ENCODE measurements around the gene GPATCH2.

Gene GPATCH2

DNA sequence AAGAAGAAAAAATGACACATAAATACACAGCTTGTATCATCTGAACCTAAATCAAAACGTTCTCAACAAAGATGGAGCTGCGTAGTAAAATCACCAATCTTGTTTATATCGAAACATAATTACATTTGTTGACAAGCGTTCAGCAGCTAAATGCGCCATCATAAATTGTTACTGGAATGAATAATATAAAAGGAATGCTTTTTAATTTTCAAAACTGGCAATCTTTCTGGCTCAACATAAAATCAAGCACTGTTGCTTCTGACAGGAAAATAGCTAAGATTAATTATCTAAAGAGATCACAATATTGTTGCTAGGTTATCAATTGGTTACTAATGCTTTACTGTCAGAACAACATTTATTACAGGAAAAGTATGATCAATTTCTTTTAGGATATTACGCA, 181.5 kb downstream of the GPATCH2 start:
- H3K27ac ChIP-seq (replicated peaks), result no peak overlapping the region
- no peak for TF ChIP-seq GABPA (IDR thresholded peaks at IDR 0.05; ENCODE audit: low read depth)
- no peak for TF ChIP-seq REST (IDR thresholded peaks at IDR 0.05; ENCODE audit: insufficient replicate concordance, low read depth)
- TF ChIP-seq POLR2AphosphoS5 (IDR thresholded peaks at IDR 0.05; ENCODE audit: low read depth), result no peak
- no peak for TF ChIP-seq SPI1 (IDR thresholded peaks at IDR 0.05; ENCODE audit: borderline replicate concordance, low read depth)
- TF ChIP-seq, protein P1, sequence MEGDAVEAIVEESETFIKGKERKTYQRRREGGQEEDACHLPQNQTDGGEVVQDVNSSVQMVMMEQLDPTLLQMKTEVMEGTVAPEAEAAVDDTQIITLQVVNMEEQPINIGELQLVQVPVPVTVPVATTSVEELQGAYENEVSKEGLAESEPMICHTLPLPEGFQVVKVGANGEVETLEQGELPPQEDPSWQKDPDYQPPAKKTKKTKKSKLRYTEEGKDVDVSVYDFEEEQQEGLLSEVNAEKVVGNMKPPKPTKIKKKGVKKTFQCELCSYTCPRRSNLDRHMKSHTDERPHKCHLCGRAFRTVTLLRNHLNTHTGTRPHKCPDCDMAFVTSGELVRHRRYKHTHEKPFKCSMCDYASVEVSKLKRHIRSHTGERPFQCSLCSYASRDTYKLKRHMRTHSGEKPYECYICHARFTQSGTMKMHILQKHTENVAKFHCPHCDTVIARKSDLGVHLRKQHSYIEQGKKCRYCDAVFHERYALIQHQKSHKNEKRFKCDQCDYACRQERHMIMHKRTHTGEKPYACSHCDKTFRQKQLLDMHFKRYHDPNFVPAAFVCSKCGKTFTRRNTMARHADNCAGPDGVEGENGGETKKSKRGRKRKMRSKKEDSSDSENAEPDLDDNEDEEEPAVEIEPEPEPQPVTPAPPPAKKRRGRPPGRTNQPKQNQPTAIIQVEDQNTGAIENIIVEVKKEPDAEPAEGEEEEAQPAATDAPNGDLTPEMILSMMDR (IDR thresholded peaks at IDR 0.05; ENCODE audit: insufficient read depth, low read length), result no peak
- no peaks in the 10 kb centered on the region for H3K27me3 ChIP-seq (ENCODE audit: insufficient read depth, poor library complexity, severe bottlenecking)
- DNase-seq (ENCODE audit: low read depth in 1 of 2, low spot score in 1 of 2), result no peak
- H3K4me3 ChIP-seq (replicated peaks; ENCODE audit: insufficient read depth, low read length), result no peak overlapping the region

- Histone ChIP-seq H3K27me3 (ENCODE audit: insufficient read depth, poor library complexity, severe bottlenecking) (no peaks in the 10 kb centered on the region), H3K4me3 (replicated peaks; ENCODE audit: insufficient read depth, low read length) (no peak overlapping the region), H3K27ac (replicated peaks) (no peak overlapping the region)
- TF ChIP-seq POLR2AphosphoS5 (IDR thresholded peaks at IDR 0.05; ENCODE audit: low read depth) (no peak), SPI1 (IDR thresholded peaks at IDR 0.05; ENCODE audit: borderline replicate concordance, low read depth) (no peak), REST (IDR thresholded peaks at IDR 0.05; ENCODE audit: insufficient replicate concordance, low read depth) (no peak), GABPA (IDR thresholded peaks at IDR 0.05; ENCODE audit: low read depth) (no peak)
- TF ChIP-seq, protein P1 (IDR thresholded peaks at IDR 0.05; ENCODE audit: insufficient read depth, low read length), result no peak
- no peak for DNase-seq (ENCODE audit: low read depth in 1 of 2, low spot score in 1 of 2)
Observed at GRCh38 chr1:217443845-217444244, 187.0 kb downstream of the GPATCH2 start.

DNA sequence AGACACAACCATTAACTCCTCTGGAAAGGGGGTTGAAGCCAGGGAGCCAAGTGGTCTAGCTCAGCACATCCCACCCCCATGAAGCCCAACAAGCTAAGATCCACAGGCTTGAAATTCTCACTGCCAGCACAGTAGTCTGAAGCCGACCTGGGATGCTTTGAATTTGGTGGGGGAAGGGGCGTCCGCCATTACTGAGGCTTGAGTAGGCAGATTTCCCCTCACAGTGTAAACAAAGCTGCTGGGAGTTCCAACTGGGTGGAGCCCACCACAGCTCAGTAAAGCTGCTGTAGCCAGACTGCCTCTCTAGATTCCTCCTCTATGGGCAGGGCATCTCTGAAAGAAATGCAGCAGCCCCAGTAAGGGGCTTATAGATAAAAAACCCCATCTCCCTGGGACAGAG, 193.5 kb downstream of the GPATCH2 start:
- Histone ChIP-seq H3K4me3 (replicated peaks; ENCODE audit: insufficient read depth, low read length) (no peak overlapping the region), H3K27me3 (ENCODE audit: insufficient read depth, poor library complexity, severe bottlenecking) (no peaks in the 10 kb centered on the region), H3K27ac (replicated peaks) (no peak overlapping the region)
- TF ChIP-seq POLR2AphosphoS5 (IDR thresholded peaks at IDR 0.05; ENCODE audit: low read depth), result no peak
- TF ChIP-seq, protein P1 (IDR thresholded peaks at IDR 0.05; ENCODE audit: insufficient read depth, low read length), result no peak
- no peak for TF ChIP-seq GABPA (IDR thresholded peaks at IDR 0.05; ENCODE audit: low read depth)
- TF ChIP-seq REST (IDR thresholded peaks at IDR 0.05; ENCODE audit: insufficient replicate concordance, low read depth), result no peak
- TF ChIP-seq SPI1 (IDR thresholded peaks at IDR 0.05; ENCODE audit: borderline replicate concordance, low read depth), result no peak
- no peak for DNase-seq (ENCODE audit: low read depth in 1 of 2, low spot score in 1 of 2)
